HPDE6-E6E7 (cell line): ENCODE results near the gene PDIK1L.

ENCODE experiments used
- DNase-seq: peaks from one replicate; pipeline ENCODE4 v3.0.0; 2011; ENCODE audit warnings: missing footprints; ENCODE audit errors: extremely low spot score

Gene PDIK1L

GRCh38 chr1:26155370-26156284 lies 44.0 kb downstream of the PDIK1L start:
- no peak for DNase-seq

- DNase-seq: no peak
These were observed 44.8 kb downstream of the PDIK1L start for GRCh38 chr1:26156285-26157038.

GRCh38 chr1:26158271-26158907 lies 46.8 kb downstream of the PDIK1L start:
- no peak for DNase-seq

DNA sequence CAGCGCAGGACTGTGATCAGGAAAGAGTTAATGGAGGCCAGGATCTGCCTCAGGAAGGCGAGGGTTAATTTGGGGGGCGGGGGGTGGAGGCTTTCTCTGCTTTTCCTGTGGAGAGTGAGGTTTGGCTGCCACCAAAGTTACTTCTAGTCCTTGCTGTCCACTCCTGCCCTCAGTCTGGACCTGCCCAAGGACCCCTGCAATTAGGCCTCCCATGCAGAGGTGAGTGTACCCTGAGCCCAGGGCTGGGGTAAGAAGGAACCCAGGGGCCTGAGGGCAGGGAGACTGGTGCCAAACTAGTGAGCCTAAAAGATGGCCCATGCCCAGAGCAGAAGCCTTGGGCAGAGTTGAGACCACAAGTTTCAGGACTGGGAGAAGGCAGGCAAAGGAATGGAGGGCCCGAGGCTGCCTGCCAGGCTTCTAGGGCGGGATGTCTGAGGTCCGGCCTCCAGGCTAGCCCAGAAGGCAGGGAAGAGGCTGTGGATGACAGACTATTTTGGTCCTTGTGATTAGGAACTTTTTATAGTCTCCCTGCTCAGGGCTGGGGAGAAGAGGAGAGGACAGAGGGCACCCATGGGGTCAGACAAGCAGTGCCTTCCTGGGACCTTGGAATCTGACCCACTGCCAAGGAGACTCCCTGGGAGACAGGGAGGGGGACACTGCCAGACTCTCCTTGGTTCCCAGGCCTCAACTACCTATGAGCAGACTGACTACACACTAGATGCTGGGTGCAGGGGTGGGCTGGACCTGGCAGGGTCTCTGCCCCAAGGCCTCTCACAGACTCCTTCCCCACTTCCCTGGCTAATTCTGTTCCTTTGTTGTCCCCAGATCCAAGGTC lies 47.5 kb downstream of the PDIK1L start, which contains the start of gene FAM110D:
Gene FAM110D (plus strand): TSS at position 172 of the 835 bp plus-strand sequence. CDS start 2,213 bp downstream, outside the sequence.
- no peak for DNase-seq

- no peak for DNase-seq
These were observed 48.1 kb downstream of the PDIK1L start for GRCh38 chr1:26159743-26160039.

- DNase-seq: no peak
These were observed 49.1 kb downstream of the PDIK1L start for GRCh38 chr1:26160527-26161414.

DNA sequence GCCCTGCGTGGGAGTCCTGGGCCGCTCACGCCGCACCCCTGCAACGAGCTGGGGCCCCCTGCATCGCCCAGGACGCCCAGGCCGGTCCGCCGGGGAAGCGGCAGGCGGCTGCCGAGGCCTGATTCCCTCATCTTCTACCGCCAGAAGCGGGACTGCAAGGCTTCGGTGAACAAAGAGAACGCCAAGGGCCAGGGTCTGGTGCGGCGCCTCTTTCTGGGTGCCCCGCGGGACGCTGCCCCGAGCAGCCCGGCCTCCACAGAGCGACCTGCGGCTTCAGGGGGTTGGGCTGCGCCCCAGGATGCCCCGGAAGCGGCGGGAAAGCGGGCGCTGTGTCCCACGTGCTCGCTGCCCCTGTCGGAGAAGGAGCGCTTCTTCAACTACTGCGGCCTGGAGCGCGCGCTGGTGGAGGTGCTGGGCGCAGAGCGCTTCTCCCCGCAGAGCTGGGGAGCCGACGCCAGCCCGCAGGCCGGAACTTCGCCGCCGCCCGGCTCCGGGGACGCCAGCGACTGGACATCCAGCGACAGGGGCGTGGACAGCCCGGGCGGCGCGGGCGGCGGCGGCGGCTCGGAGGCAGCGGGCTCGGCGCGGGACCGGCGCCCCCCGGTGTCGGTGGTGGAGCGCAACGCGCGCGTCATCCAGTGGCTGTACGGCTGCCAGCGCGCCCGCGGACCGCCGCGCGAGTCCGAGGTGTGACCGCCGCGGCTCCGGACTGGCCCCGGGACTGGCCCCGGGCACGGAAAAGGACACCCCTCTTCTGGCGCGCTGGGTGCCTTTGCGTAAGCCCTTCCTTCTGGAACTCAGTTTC lies 50.0 kb downstream of the PDIK1L start:
- DNase-seq: peak; percentile 54

DNA sequence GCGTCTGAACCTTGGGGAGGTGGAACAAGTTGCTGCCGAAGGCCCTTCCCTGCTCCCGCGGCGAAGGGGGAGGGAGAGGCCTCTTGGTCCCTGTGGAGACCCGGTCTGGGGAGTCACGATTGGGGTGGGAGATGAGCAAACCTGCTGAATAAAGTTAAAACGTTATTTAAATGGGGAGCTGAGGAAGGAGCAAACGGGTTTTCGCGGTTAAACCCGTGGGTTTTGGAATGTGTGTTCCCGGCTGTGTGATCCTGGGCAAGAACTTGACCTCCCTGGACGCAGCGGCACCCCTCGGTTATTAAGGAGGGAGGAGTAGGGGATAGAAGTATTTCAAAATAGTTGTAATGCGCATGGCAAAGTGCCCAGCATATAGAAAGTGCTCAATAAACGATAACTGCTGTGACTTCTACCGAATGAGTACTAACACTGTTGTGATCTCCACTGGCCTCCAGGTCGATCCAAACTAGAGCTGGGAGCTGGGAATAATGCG lies 50.6 kb downstream of the PDIK1L start:
- no peak for DNase-seq

DNA sequence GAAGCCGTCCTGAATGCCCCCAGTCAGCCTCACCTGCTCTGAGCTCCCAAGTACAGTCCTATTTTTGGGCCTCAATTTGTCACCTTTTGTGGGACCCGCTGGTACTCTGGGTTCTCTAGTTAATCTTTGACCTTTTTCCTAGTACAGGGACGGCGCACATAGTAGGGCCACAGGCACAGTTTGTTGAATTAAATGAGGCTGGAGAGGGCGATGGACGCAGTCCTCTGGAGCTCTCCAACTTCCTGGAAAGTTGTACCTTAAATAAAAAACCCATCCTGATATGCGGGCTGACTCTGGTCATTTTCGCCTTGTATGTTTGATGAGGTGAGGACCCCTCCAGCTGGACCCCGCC lies 52.0 kb downstream of the PDIK1L start:
- no peak for DNase-seq

DNA sequence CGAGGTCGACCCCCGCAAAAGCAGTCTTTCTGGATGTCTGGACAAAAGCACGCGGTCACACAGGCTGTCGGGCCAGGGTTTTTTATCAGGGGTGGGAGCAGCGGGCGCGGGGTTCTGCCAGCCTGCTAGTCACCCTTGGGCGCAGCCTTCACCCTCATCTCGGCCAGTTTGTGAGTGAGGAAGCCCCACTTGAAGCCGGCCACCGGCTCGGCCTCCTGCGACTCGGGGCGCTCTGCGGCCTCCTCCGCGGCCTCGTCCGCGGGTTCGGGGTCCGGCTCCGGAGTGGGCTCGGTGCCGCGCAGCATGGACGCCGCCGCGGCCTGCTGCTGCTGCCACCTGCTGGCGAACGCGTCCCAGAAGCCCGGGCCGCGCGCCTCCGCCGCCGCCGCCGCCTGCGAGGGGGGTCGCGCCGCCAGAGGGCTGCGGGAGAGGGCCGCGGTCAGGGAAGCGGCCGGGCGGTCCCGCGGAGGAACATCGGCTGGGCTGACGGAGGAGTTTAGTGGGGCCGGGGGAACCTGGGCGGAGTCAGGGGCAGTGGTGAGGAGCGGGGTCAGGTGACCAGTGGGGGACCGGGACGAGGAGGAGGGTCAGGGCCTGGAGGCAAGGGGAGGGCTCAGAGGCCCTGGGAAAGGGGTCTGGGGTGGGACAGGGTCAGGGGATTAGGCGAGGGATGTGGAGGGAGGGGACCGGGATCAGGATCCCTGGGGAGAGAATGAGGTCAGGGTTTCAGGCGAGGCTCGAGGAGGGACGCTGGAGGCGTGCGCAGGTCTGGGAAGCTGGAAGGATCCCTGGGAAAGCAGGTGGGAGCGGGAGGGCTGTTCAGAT lies 52.6 kb downstream of the PDIK1L start:
- peak; percentile 31 for DNase-seq

GRCh38 chr1:26164861-26165842 lies 53.5 kb downstream of the PDIK1L start:
- DNase-seq: no peak

DNA sequence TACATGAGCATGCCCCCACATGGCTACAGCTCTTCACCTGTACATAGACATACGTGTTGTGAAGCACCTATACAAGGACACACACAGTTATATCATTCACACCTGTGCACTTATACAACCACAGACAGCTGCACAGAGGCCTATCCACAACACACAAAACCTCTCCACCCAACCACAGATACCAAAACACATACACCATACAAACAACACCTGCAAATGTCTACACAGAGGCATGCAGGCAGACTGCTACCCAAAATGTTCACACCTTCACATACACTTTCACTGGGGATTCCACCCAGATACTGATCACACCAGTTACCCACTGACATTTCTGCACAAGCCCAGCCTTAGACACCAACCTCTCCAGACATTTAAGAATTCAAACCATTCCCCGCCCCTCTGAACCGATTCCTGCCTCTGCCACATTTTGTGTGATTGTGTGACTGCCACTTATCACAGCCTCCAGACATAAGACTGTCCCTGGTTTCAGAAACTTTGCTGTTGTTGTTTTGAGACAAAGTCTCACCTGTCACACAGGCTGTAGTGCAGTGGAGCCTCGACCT lies 55.2 kb downstream of the PDIK1L start:
- DNase-seq: no peak

DNA sequence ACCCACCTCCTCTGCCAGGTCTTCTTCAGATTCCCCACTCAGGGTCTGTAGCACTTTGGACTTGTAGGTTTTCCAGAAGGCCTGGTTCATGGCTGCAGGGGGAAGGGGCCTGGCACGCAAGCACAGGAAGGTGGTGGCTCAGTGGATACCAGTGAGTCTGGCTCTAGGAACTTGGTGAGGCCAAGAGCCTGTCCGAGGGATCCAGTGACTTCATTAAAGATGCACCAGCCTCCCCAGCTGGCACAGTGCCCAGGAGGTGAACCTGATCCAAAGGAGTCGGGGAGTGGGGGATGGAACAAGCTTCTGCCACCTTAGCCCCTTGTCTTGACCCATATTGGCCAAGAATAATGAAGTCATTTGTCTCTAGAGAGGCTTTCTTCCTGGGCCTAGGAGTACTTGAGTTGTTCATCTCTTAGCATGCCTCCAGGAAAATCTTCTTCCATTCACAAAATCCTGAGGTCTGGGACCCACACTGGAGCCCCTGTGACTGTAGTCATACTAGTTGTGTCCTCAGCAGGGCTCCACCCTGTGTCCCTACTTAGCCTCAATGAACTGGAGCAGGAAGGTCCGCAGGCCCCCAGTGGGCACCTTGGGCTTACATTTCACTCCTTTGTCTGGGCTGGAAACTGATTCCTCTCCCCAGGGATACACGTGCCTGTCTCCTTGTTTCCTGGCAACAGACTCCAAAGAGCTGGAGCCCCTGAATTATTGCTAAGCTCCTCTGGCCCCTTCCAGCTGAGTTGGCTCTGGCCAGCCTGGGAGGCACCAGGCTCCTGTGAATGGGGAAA lies 57.0 kb downstream of the PDIK1L start, which contains the start of gene C1orf232:
Gene C1orf232 (minus strand): TSS at position 554 of the 788 bp plus-strand sequence. CDS start 464 bp downstream, at position 90.
- DNase-seq: no peak

DNA sequence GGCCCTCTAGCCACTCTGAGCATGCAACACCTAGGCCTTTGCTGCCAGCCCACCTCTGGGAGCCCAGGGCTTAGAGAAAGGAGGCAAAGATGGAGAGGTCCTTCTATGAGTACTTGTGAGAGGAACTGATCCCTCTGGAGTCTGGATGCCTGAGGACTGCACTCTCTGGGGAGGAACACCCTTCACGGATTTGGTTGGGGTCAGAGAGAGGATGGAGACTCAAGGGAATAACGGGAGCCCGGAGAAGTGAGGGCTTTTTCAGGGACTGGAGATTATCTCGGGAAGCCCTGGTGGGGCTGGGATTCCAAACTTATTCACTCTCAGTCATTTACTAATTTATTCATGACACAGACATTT lies 57.6 kb downstream of the PDIK1L start:
- no peak for DNase-seq

GRCh38 chr1:26169669-26170471 lies 58.2 kb downstream of the PDIK1L start, which contains the start of gene ZNF593:
Gene ZNF593 (plus strand): TSS chr1:26169908. CDS start chr1:26169984, 76 bp downstream.
- DNase-seq: peak; percentile 95
